Measurements from ENCODE around the gene JUP. TPM values are rescaled to one million over a fixed set of nuclear protein-coding genes. Genes with fewer than 3 reads are reported as not detected.

Gene JUP
- total RNA-seq, 1 donor from 2014 or later = 58.3 TPM

- DNase-seq (ENCODE audit: low spot score) = no peak
These were observed 25.6 kb downstream of the JUP start for GRCh38 chr17:41760878-41761277.

DNA sequence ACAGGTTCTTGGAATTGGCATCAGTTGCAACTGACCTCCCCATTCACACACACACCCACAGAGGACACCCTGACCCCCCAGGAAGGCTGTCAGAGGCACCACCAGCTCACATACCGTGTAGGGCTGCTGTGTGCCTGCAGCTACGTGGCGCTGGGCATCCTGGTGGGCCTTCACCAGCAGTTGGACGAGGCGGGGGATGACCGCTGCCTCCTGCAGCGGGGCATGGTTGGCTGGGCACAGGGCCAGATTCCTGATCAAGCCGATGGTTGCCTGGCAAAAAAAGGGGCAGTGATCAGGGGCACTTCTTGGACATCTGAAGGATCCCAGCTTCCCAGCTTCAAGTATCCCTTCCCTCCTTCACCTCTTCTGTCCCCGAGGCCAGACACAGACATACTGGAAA, 27.9 kb downstream of the JUP start:
- no peak for DNase-seq (ENCODE audit: low spot score)

DNA sequence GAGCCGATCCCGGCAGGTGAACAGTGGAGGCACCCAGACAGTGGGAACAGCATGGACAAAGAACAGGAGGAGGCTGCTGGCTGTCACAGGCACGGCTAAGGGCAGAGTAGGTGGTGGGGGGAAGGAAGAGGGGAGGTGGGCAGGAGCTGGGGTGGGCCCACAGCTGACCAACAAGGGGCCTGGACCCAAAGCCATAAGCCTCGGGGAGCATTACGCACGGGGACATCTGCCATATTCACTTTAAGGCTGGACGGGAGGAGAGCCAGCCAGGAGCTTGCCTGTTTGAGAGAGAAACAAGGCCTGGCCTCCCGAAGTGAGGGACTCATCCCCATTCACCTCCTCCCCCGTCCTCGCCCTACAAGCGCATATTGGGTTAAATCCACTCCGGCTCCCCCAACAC, 32.4 kb downstream of the JUP start:
- DNase-seq (ENCODE audit: low spot score) = no peak

DNA sequence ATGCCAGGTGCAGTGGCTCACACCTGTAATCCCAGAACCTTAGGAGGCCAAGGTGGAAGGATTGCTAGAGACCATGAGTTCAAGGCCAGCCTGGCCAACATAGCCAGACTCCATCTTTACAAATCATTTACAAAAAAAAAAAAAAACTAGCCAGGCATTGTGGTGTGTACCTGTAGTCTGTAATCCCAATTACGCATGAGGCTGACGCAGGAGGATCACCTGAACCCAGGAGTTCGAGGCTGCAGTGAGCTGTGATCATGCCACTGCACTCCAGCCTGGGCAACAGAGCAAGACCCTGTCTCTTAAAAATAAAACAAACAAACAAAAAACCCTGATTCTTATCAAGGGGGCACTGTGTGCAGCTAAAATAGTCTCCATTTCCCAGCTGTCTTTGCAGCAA, 35.2 kb downstream of the JUP start:
- no peak for DNase-seq (ENCODE audit: low spot score)

- no peak for DNase-seq (ENCODE audit: low spot score)
These were observed 35.6 kb downstream of the JUP start for GRCh38 chr17:41750862-41751261.

GRCh38 chr17:41748275-41748674, 38.2 kb downstream of the JUP start:
- no peak for DNase-seq (ENCODE audit: low spot score)

- DNase-seq (ENCODE audit: low spot score) = no peak
These were observed 44.8 kb downstream of the JUP start for GRCh38 chr17:41741709-41742108.

DNA sequence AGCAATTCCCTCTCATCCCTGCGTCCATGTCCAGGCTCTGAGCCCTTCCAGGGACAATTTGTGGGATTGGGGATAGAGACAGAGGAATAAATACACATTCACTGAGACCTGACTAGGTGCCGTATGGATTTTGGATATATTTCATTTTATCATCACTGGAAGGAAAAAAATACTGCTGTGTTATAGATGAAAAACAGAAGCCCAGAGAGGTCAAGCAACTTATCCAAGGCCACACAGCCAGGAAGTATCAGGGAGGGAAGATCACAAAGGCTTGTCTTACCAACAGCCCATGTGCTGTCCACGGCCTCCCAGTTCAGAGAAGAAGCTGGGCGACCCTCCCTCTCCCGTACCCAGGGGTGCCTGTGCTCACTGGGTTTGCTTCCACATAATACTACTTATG, 46.0 kb downstream of the JUP start:
- no peak for DNase-seq (ENCODE audit: low spot score)

GRCh38 chr17:41739661-41740352, 46.7 kb downstream of the JUP start:
- no peak for DNase-seq (ENCODE audit: low spot score)

GRCh38 chr17:41738801-41739112, 47.8 kb downstream of the JUP start:
- DNase-seq (ENCODE audit: low spot score) = no peak

- DNase-seq (ENCODE audit: low spot score) = peak; percentile 70
These were observed 48.3 kb downstream of the JUP start for GRCh38 chr17:41738077-41738800.

DNA sequence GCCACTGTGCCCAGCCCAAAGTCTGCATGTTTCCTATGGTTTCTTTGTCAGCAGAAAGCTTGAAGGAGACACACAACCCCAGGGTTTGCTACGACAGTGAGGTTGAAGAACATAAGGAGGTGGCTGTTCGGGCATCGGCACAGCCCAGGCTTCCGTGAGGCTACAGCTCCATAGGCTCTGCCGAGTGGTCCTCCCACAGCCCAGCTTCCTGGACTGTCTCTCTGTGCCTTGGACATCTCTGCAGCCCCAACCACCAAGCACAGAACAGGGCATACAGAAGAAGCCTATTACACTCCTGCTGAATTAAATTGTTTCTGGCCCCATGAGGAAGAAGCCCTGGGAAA, 48.9 kb downstream of the JUP start:
- no peak for DNase-seq (ENCODE audit: low spot score)

- no peak for DNase-seq (ENCODE audit: low spot score)
These were observed 49.4 kb downstream of the JUP start for GRCh38 chr17:41736983-41737679.

DNA sequence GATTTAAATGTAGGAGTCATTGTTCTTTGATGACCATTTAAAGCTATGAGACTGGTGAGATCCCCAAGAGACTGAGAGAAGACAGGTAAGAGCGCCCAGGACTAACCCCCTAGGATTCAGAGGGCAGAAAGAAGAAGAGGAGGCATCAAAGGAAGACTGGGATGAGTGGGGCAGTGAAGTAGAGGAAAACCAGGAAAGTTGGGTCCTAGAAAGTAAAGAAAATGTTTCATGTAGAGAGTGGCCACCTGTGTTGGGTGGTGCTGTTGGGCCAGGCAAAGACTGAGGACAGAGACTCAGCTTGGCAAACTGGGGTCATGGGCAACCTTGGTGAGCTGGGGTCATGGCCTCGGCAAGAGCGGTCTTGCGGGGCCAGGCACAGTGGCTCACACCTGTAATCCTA, 50.8 kb downstream of the JUP start:
- no peak for DNase-seq (ENCODE audit: low spot score)

GRCh38 chr17:41734949-41735313, 51.6 kb downstream of the JUP start:
- no peak for DNase-seq (ENCODE audit: low spot score)

DNA sequence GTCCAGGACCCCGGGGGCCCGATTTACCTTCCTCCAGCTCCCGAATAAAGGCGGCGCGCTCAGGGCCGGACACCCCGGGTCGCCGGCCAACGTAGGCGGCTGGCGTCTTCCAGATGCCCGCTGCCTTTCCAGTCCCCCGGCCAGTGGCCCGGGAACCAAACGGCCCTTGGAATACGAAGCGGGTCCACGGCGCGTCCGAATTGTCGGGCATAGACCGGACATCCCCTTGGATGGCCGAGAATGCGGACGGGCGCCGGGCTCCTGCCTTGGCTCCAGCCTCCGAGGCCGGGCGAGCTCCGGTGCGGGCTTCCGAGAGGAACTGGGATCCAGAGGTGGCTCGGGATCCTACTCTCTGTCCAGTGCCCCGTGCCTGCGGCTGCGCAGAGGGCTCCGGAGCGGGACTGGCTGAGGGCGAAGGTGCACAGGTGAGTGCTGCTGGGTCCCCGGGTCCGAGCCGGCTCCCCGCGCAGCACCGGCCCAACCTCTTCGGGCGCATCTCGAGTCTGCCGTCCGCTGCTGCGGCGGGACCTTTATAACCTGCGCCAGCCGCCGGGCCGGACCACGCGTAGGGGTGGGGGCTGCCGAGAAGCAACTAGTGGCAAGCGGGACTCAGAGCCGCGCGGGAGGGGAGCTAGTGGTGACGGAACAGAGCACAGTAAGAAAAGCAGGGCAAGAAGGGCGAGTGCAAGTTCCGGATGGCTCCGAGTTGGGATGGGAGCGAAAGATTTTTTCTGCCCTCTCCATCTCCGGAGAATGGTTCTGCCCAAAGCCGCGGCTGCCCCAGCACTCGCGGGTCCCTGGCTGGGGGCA, 52.2 kb downstream of the JUP start, which contains the start of gene HAP1:
Gene HAP1, minus strand, starts transcription at position 505 of the 810 bp plus-strand sequence. Its CDS starts 9 bp downstream, at position 496.
- DNase-seq (ENCODE audit: low spot score) = peak; percentile 9

- no peak for DNase-seq (ENCODE audit: low spot score)
These were observed 53.0 kb downstream of the JUP start for GRCh38 chr17:41733348-41734138.

DNA sequence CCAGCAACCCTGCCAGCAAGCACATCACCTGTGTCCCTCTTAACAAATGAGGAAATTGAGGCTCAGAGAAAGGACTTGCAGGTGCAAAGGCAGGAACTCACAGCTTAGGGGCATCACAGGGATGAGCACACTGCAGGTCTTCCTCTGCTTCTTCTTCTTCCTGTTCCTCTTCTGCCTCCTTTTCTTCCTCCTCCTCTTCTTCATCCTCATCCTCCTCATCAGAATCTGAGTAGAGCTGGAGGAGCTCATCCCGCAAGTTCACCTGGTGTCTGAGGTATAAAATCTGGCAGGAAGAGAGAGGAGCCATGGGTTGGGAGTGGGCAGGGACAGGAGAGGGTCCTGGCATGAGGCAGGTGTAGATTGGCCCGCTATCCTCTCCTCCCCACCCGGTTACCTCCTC, 54.7 kb downstream of the JUP start:
- DNase-seq (ENCODE audit: low spot score) = no peak

DNA sequence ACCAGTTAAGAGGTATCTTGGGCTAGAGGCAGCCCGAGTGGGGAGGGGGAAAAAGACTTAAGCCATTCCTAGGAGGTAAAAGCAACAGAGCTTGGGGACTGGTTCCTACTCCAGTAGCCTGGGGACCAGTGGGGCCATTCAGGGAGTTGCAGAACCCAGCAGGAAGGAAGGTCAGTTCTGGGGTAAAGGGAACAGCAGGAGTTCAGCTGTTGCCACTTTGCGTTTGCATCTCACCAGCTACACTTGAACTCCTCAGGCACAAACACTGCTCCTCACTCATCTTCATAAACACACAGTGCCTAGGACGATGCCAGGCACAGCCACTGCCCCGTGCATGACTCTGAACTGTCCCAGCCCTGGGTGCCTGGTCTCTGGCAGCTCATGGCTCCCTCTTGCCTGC, 56.0 kb downstream of the JUP start:
- DNase-seq (ENCODE audit: low spot score) = no peak

GRCh38 chr17:41728056-41728455, 58.5 kb downstream of the JUP start:
- DNase-seq (ENCODE audit: low spot score) = no peak

DNA sequence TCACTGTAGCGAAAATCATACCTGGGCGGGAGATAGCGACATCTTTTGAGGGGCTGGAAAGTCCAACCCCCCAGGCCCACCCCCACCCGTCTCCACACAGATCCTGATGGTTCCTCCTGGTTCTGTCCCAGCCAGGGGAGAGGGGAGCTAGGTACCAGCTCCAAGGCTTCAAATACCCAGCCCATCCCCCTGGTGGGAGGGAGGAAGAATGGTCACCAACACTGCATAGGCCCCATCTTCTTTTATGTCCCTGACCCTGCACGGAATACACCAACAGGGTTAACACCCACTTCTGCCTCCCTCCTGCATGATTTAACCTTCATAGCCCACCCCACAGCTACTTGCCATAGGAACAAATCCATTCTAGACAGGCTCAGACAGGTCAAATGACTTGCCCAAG, 61.4 kb downstream of the JUP start:
- no peak for DNase-seq (ENCODE audit: low spot score)

Measured in umbilical cord (tissue), 2 donors.